Skin of body (tissue), 2 donors: ENCODE results near the gene FN1. TPM values are rescaled to one million over a fixed set of nuclear protein-coding genes. Genes with fewer than 3 reads are reported as not detected.

Experiments used
- DNase-seq: peaks from one replicate; lab custom pipeline; 2025; lab: John Stamatoyannopoulos, UW
- total RNA-seq: library from RNA; depleted of rRNA; stranded (reverse); fragments of >200 nt; gene quantifications from one replicate; pipeline ENCODE4 v1.2.3, GENCODE V29; 2014

FN1 gene
- total RNA-seq, 1 donor from 2014 or later = 394 TPM

DNA sequence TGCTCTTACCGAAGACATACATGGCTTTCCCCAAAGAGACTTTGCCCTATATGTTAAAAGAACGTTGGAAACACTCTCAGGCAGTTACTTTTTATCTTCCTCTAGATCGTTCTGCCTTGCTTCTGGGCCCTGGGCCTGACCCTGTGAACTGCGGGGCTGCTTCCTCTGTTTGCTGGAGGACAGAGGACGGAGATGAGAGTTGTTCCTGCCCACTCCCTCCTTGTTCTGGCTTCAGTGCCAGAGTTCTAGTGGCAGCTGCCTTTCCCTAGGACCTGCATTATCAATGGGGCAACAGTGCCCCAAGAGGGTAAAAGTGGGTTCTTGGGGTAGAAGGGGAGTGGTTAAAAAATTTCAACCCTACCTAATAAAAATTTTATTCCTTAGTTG is 6.5 kb upstream of the FN1 start:
- DNase-seq = no peak

DNA sequence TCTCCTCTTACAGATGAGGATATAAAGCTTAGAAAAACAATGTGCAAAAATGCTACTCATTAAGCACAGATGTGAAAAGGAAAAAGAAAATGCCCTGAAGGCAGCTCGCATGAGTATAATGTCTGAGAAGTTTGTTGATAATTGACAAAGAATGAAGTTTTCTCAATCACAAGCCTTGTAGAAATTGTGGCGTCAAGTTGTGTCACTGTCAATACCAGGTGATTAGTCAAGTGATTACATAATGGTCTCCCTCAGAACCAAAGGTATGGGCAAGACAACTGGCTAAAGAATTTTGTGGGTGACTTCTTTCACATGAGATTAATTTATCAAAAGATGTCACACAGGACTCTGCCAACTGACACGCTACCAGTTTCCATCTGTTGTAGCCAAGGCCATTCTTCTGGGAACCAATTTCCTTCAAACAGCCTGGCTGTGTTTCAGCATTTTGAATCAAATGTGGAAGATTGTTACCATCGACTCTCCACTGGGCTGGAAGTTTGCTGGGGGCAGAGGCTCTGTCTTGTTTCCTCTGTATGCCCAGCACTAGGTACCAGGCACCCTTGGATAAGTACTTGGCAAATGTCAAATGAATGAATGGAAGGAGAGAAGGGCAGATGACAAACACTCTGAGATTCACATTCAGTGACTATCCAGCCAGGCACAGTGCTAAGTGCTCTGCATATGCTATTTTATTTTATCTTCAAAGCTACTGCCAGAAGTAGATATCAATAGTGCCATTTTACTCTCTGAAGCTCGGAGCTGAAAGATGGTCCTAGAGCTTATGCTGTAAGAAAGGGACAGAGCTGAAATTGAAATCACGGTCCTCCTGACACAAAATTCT is 5.9 kb upstream of the FN1 start:
- no peak for DNase-seq

DNA sequence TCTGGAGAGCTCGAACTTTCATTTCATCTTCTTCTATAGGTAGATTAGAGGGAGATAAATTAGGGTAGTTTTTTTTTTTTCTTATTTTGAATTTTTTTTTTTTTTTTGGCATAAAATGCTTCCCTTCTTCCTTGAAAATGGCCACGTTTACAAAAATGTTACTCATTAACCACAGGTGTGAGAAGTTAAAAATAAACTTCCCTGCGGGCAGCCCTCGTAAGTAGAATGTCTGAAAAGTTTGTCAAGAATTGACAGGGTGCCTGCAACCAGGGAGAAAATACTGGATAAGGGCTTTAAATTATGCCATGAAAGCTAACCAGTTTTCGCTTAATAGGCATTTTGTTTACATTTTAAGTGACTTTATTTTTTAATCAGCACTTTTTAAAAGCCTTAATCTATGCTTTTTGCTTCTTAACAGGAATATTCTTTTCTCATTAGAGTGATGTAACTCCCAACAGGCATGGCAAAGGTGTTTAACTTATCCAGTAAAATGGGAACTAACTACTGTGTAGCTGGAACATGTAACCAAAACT is 4.2 kb upstream of the FN1 start:
- no peak for DNase-seq

DNA sequence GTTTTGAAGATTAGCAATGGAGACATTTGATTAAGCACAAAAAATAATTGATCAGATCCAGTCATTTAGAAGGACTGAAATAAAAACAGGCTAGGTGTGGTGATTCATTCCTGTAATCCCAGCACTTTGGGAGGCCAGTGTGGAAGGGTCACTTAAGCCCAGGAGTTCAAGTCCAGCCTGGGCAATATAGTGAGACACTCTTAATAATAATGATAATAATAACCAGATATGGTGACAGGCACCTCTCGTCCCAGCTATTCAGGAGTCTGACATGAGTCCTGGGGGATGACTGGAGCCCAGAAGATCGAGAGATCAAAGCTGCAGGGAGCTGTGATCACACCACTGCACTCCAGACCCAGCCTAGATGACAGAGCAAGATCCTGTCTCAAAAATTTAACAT is 3.5 kb upstream of the FN1 start:
- no peak for DNase-seq

DNA sequence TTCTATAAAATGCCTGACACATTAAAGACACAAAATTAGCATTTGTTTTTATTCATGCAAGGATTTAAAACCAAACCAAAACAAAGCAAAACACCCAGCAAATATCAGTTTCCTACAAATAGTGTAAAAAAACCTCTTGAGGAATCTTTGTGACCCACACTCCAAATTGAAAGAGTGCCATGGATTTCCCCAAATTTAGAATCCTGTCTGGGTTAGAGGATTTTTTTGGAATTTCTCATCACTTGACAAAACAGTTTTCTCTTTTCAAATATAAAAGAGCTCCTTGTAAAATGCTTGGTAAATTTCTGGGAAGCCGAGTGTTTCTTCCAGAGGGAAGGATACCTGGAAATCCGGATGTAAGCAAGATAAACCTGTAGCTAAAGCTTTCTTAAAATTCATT is 1.7 kb upstream of the FN1 start:
- peak; percentile 41 for DNase-seq

DNA sequence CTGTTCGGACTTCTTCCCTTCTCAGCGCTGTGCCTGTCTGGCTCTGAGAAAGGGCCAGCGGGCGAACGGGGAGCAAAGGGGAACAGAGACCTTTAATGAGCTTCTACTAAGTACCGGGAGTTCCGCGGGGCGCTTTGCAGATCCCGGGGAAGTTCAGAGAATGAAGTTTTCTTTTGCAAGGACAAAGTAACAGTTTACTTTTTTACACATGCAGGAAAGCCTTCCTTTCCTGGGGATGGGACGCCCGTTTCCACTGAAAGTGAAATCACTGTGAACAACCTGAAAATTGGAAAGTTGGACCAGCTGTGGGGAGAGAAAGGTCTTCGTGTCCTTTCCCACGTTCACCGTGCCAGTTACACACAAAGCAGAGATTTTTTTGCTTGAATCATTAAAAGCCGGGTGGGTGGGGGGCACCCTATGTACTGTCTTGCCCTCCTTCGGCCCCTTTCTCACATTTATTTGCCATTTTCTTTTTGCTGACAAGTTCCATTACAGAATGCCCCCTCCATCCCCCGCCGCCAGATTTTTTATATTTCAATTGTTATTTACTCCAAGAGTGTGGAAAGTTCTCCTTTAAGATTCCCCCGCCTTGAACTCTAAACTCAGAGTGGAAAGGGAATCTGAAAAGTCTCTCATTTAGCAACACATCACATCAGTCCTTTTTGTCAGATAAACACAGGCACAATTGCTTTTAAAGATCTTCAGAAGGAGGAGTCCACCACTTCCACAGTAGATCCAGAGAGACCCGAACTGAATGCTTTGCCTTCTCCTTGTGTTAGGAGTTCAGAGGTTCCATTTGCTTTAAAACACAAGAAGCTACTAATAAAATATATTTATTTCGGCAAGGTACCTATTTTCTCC is 1.1 kb upstream of the FN1 start:
- DNase-seq = peak; percentile 78

DNA sequence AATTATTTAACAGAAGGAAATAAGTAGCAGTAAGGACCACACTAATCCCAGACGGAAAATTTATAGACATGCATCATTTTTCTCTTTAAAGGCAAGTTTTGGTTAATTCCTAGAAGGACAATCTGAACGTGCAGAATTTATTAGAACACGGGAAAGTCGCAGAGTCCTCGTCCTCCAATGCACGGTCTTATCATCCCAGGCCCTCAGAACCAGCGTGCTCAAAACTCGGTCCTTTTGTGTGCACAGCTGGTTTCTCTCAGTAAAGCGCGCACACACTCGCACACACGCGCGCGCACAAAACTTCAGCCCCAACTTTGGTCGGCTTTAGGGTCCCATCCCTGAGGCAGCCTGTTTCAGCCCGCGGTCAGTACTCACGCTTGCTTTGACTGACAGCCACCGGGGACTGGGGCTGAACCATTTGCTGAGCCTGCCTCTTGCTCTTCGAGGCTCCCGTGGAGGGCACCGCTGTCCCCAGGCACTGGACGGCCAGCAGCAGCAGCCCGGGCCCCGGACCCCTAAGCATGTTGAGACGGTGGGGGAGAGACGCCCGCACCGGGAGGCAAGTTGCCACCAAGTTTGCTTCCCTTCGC is 493 bp downstream of the FN1 start:
- peak; percentile 68 for DNase-seq

DNA sequence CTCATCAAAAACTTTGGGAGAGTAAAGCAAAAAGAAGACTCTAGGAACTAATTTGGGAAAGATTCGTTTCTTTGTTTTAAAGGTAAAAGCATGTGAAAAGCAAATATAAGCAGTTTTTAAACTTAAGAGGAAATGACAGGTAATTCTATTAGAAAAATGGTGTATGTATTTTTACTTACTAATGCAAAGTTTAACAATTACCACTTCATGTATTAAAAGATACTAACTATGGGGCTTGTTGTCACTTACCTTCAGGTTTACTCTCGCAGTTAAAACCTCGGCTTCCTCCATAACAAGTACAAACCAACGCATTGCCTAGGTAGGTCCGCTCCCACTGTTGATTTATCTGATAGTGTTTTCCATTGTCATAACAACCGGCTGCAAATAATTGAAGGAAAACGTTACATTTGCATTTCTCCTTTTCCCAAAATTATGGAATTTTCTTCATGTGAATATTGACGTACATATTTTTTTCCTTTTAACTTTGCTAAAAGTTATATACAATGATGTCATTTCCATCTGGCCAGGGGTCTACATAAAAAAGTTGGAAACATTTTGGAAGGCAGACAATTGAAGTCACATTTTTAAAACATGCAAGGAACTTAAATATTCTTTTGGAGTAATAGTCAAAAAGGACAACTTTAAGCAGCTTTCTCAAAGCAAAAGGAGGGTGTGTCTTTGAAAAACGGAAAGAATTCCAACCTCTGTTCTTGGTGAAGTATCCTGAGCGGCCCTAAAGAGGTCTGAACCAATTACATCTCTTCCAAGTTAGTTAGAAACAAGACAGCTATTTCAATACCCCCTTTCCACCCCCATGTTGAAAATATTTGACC is 1.2 kb downstream of the FN1 start:
- peak; percentile 68 for DNase-seq

DNA sequence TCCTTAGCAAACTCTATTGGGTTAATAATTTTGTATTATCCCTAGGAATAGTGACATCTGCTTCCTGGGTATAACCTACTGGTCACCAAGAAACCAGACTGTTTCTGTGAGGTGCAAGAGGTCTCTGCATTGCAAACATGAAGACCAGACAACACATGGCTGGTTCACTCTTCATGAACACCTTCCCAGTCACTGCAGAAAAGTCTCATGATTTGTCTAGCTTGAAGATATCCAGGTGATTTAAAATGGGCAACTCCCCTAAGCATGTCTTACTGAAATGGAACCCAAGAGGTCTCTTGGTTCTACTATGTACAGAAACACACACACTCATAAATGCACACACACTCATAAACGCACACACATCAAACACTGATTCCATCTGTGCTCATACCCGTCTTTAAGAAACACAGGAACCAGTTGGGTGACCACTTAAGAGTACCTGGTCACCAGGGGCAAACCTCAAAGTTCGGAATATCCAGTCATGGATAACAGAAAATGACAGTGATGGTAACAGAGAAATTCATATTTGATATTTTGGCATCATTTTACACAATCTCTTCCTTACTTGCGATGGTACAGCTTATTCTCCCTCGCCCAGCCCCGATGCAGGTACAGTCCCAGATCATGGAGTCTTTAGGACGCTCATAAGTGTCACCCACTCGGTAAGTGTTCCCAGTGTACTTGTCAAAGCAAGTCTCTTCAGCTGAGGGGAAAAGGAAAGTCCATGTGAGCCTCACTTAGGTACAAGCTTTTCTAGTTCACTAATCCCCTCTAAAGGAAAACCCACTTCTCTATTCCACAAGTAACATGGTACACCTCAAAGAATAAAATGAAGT is 2.9 kb downstream of the FN1 start:
- no peak for DNase-seq

DNA sequence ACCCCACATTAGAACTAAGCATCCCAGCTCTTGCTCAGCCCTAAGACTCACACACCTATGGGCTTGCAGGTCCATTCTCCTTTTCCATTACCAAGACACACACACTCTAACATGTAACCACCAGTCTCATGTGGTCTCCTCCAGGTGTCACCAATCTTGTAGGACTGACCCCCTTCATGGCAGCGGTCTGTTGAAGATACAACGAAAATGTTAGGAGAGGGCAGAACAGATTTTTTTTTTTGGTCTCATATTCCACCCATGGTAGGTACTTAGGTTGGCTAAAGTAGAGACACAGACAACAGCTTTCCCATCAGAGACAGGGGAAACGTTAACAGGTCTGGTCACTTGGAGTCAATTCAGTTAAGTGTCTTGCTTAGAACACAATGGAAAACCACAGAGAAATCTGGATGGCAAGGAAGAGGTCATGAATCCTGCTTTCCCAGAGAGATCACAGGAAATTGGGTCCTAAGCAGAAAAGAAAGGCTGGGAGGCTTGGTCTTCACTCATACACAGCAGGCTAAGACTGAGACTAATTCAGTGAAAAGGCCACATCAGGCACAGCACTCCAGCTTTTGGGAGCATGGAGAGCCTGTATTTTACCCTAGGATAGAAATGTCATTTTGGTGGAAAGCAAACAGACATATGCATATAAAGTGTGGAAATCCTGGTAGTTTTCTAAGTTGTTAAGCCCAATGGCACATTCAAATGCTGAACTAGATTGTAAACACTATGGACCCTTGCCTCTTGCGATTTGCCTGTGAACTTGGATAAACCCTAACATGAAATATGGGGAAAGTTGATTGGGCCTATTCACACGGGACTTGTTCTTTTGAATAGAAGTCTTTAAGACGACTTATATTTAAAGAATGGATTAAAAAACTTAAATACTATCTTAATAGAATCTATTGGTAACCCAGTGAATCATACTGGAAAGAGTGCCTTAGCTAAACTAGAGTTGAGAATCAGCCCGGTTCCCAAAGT is 3.8 kb downstream of the FN1 start:
- no peak for DNase-seq

DNA sequence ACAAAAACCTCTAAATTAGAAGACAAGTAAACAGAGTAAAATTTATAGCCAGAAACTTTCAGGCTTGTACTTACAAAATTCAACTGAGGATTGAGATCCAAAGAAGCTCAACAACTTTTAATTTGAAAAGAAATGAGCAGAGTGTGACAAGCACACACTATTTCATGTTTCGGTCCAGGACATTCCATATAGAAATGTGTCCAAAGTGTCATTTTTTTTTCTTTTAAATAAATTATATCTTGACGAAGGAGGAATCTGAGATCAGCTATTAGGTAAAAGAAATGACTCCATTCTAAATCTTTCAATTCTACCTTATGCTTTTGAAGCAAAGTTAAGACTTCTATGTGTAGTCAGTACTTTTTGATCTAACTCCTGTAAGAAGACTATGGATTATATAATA is 4.6 kb downstream of the FN1 start:
- DNase-seq = no peak

DNA sequence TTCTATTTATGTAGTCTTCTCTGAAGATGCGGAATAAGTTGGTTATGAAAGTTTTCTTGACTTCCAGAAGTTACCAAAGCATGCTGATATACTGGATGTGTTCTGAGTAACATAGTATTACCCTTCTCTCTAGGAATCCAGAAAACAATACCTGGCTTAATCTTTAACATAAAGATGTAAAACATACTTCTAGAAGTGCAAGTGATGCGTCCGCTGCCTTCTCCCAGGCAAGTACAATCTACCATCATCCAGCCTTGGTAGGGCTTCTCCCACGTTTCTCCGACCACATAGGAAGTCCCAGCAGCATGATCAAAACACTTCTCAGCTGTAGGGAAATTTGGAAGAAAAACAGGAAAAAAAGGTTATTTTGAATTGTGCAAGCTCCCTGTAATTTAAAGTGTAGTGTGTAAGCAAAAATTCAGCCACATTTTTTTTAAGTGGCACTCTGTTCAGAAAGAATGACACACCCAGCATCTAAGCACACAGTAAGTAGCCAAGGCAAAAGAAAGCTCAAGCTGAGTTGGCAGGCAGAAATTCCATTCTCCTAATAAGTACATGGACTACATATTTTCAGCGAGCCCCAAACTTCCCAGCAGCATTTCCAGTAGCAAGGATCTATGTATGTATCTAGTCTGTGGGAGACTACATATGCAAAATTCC is 5.2 kb downstream of the FN1 start:
- no peak for DNase-seq

DNA sequence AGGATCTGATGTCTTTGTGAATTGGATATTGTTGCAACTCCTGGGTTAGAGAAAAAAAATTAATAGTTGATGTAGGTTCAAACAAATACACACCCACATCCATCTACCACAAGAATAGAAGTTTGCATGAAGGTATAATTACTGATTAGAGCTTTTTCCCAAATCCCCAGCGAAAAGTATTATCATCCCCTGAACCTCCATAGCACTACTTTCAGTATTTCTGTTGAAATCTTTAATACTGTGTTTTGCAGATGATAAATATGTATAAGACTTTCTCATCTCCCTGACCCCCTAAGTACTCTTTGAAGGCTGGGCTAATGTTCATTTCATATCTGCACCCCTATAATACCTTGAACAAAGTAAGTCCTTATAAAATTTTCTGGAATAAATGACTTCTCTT is 6.4 kb downstream of the FN1 start:
- no peak for DNase-seq

DNA sequence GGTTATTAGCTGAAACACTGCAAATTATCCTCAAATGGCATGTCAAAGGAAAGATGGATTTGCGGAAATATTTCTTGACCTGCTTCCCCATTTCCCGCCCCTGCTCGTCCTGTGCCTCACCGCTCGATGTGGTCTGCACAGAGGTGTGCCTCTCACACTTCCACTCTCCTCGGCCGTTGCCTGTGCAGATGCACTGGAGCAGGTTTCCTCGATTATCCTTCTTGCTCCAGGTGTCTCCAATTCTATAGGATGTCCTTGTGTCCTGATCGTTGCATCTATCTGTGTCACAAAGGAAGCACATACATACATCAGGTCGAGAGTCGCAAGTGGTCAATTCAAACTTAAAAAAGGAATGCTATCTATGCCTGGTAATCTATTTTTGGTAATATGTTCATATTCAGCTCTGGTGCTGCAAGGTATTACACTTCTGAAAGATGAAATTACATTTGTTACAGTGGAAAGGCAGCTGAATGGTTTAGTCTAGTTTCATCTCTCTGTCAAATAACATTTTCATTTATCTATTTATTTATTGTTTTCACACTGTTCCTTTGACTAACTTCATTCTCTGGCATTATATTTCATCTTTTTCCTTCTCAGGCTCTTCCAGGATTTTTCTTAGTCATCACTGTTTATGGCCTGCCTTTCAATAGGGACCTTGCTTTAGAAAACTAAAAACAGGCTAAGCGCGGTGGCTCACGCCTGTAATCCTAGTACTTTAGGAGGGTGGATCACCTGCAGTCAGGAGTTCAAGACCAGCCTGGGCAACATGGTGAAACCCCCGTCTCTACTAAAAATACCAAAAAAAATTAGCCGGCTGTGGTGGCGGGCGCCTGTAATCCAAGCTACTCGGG is 7.6 kb downstream of the FN1 start:
- no peak for DNase-seq

DNA sequence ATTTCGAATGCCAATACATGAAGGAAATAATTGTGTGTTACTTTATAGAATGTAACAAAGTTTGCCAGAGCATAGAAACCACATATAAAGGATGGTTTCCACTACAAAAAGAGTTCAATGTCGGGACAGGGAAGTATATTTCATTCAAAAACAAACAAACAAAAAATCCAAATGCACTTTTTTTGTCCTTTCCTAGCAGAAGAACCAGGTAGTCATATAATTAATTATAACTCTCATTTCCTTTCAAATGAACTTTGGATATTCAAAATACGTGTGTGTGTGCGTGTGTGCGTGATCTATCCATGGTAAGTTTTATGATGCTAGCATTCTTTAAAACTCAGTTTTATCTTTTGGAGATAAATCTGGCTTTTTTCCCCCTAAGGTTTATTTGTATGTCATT is 8.3 kb downstream of the FN1 start:
- no peak for DNase-seq

DNA sequence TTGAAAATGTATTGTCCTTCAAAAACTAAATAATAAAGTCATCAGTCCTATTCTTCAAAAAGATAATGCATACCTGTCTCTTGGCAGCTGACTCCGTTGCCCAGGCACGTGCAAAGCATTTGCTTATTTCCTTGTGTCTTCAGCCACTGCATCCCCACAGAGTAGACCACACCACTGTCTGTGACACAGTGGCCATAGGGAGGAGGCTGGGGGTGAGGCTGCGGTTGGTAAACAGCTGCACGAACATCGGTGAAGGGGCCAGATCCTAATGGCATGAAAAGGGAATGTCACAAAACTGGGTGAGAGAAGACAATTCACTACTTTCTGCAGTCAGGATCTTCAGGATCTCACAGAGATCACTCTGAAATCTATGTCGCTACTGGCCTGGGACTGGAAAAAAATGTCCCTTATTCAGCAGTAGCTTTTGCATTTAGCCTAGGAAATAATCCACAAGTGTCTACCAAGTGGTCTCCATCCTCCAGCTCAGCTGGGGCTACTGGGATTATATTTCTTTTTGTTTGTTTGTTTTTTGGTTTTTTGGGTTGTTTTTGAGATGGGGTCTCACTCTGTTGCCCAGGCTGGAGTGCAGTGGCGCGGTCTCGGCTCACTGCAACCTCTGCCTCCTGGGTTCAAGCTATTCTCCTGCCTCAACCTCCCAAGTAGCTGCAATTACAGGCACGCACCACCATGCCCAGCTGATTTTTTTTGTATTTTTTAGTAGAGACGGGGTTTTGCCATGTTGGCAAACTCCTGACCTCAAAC is 10.7 kb downstream of the FN1 start:
- DNase-seq = no peak
